Natural killer cell (primary cell): ENCODE data around the gene MAPK1. TPM values are rescaled to one million over a fixed set of nuclear protein-coding genes. Genes with fewer than 3 reads are reported as not detected.

Experiments used
- ATAC-seq, 3 donors: fragments of 150-1000 bp in 2 of 3; fragments of 200-7000 bp in 1 of 3; cut with Tn5 transposase; 1 replicate in 1 of 3; 2 replicates in 2 of 3; pipeline ENCODE4 v1.10.0; 2021; ENCODE audit warnings: mild to moderate bottlenecking in 2 of 3, moderate library complexity in 2 of 3
- DNase-seq, 2 donors: peaks; one replicate each; pipeline versions ENCODE4 v3.0.0 to v3.0.0-alpha.2; 2013 to 2021; ENCODE audit warnings: mixed read lengths in 1 of 2
- H3K27ac ChIP-seq: one replicate; pipeline ENCODE4 v1.5.1; 2013; ENCODE audit warnings: mild to moderate bottlenecking, low read length
- H3K27me3 ChIP-seq: one replicate; pipeline ENCODE4 v1.6.1; 2013; ENCODE audit warnings: low read length; ENCODE audit not compliant: control insufficient read depth, insufficient read depth
- H3K36me3 ChIP-seq: one replicate; pipeline ENCODE4 v1.6.1; 2013; ENCODE audit warnings: low read length; ENCODE audit not compliant: control insufficient read depth, insufficient read depth
- H3K4me1 ChIP-seq: one replicate; pipeline ENCODE4 v1.6.1; 2013; ENCODE audit warnings: low read length; ENCODE audit not compliant: control insufficient read depth, insufficient read depth
- H3K4me3 ChIP-seq: one replicate; pipeline ENCODE4 v1.5.1; 2013; ENCODE audit warnings: low read length
- H3K9me3 ChIP-seq: one replicate; pipeline ENCODE4 v1.6.1; 2013; ENCODE audit warnings: low read length; ENCODE audit not compliant: control insufficient read depth, insufficient read depth
- H3K27ac Mint-ChIP-seq, 2 donors: one replicate each; pipeline ENCODE4 v1.8.0; 2022; ENCODE audit warnings: mild to moderate bottlenecking in 2 of 2, mixed read lengths in 2 of 2, moderate library complexity in 1 of 2
- H3K27me3 Mint-ChIP-seq, 2 donors: one replicate each; pipeline ENCODE4 v1.8.0; 2022; ENCODE audit warnings: low read depth in 2 of 2, mixed read lengths in 2 of 2
- H3K36me3 Mint-ChIP-seq: one replicate; pipeline ENCODE4 v1.8.0; 2022; ENCODE audit warnings: mixed read lengths
- H3K4me1 Mint-ChIP-seq, 2 donors: one replicate each; pipeline ENCODE4 v1.8.0; 2022; ENCODE audit warnings: mixed read lengths in 2 of 2
- H3K4me3 Mint-ChIP-seq: one replicate; pipeline ENCODE4 v1.8.0; 2022; ENCODE audit warnings: mild to moderate bottlenecking, moderate library complexity, mixed read lengths
- H3K9me3 Mint-ChIP-seq, 2 donors: one replicate each; pipeline ENCODE4 v1.8.0; 2022; ENCODE audit warnings: mixed read lengths in 2 of 2
- WGBS: methylation state at CpG from one replicate; pipeline ENCODE4 v1.1.7; 2013; ENCODE audit warnings: missing lambda C conversion rate; ENCODE audit not compliant: insufficient coverage; 5-methylcytosine and 5-hydroxymethylcytosine counted together
- intact Hi-C: fragments of 100-400 bp; cut with micrococcal nuclease; formaldehyde crosslinking; loops from one replicate; pipeline ENCODE4 v1.14.2; 2022
- total RNA-seq, 4 donors: library from RNA; stranded (reverse); fragments of 120-200 nt in 1 of 4; gene quantifications; one replicate each; pipeline versions ENCODE4 v1.2.3 to v1.2.4, GENCODE V29; 2013 to 2022
- TF ChIP-seq, protein P1 (sequence below): fragments of 200-600 bp; IDR thresholded peaks from one replicate; pipeline ENCODE4 v1.8.0; 2022; ENCODE audit warnings: antibody characterized with exemption

Gene MAPK1
- total RNA-seq, 3 donors from 2014 or later (not counting 1 experiment from before 2014, with no cell fraction given), result 189 to 246 (median 214) TPM

DNA sequence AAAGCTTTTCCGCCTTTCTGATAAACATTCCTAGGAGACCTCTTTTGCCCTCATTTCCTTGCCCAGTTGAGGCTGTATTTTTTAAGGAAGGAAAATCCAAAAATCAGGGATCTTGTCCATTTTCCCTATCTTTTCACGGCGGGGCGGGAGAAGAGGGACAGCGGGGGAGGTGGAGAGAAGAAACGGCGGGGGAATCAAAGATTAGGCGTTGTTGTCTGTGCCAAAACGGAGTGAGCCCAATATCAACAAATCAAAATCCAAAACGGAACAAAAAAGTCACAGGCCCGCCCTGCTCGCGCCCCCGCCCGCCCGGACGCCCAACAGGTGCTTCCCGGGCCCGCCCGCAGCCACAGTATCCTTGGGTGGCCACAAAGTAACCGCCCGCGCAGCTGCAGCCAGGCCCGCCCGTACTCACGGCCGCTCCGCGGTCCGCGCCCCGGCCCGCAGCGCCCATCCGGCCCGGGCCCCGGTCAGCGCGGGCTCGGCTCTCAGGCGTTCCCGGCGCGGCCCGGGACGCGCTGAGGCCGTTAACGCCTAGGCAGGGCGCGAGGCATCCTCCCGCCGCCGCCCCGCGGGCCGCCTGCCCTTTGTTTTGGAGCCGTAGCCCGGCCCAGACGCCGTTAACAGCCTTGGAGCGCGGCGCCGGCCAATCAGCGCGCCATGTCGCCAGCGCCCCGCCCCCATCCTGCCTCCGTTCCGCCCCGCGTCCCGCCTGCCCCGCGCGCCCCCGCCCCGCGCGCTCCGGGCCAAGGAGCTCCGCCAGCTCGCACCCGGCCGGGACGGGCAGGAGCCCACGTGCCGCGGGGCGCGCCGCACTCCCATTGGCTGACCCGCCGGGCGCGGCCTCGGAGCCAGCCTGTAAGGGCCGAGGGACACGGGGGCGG is 132.0 kb downstream of the MAPK1 start, which contains the start of gene YPEL1:
Gene YPEL1 (minus strand): TSS at position 595 of the 884 bp plus-strand sequence. CDS start 25,050 bp downstream, outside the sequence.
- TF ChIP-seq, protein P1, sequence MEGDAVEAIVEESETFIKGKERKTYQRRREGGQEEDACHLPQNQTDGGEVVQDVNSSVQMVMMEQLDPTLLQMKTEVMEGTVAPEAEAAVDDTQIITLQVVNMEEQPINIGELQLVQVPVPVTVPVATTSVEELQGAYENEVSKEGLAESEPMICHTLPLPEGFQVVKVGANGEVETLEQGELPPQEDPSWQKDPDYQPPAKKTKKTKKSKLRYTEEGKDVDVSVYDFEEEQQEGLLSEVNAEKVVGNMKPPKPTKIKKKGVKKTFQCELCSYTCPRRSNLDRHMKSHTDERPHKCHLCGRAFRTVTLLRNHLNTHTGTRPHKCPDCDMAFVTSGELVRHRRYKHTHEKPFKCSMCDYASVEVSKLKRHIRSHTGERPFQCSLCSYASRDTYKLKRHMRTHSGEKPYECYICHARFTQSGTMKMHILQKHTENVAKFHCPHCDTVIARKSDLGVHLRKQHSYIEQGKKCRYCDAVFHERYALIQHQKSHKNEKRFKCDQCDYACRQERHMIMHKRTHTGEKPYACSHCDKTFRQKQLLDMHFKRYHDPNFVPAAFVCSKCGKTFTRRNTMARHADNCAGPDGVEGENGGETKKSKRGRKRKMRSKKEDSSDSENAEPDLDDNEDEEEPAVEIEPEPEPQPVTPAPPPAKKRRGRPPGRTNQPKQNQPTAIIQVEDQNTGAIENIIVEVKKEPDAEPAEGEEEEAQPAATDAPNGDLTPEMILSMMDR, result no peak

DNA sequence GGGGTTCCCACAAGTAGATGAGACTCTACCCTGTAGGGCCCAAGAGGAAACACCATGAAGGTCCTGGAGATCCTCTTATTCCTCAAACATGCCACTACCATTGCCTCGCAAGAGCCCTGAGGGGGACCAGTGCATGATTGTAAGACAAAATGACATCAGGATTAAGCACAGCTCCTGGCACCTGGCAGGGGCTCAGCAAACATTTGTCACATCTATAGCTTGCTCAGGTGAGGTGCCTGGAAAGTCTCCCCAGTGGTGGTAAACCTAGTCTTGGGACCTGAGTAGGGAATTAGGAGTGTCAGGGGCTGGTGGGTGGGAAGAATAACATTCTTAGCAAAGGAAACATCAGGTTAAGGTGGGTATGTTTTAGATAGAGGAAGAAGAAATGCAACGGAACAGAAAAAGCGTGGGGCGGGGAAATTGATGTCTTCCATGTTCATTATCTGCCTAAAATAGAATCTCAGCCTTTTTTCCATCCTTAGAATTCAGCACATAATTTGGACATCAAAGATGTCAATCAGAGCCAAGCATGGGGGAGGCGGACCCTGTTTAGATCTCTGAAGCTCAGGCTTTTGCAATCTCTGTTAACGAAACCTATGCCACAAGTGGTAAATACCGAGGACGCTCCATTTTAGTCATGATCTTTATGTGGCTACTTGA is 132.8 kb downstream of the MAPK1 start:
- H3K4me3 ChIP-seq, result peak overlapping the region; percentile 66
- no peaks in the 10 kb centered on the region for H3K9me3 ChIP-seq
- peaks cover 63% of the 10 kb centered on the region for H3K4me1 ChIP-seq
- whole genome bisulfite sequencing, result 9% methylated on average over 8 of the region's 8 CpGs
- H3K27ac ChIP-seq, result peak overlapping the region; percentile 82
- H3K4me3 Mint-ChIP-seq, result peak overlapping the region; percentile 97
- peak in 1 of 2 donors; percentile 46 for DNase-seq
- peaks cover 7% of the 10 kb centered on the region for H3K36me3 ChIP-seq
- H3K4me1 Mint-ChIP-seq, result peaks cover 64 to 66% of the 10 kb centered on the region in 2 donors
- ATAC-seq, result no peak
- H3K27me3 ChIP-seq, result no peaks in the 10 kb centered on the region
- no peaks in the 10 kb centered on the region for H3K36me3 Mint-ChIP-seq
- no peaks in the 10 kb centered on the region for H3K27me3 Mint-ChIP-seq
- TF ChIP-seq, protein P1, result no peak
- peak overlapping the region; percentile 95 to 96 for H3K27ac Mint-ChIP-seq
- intact Hi-C loops, result loop anchor here (1.0 to 2.0 kb wide), 2 partner anchors 33 to 132 kb away; partner anchors contain the start of gene MAPK1
- H3K9me3 Mint-ChIP-seq, result no peaks in the 10 kb centered on the region

More for the DNA sequence above, 132.0 kb downstream of the MAPK1 start, which contains the start of gene YPEL1:
- Histone ChIP-seq H3K4me3 (peak within 1 kb of the TSS; percentile 66), H3K27ac (peak within 1 kb of the TSS; percentile 82), H3K4me1 (peaks cover 63% of the 10 kb centered on the region), H3K9me3 (no peaks in the 10 kb centered on the region), H3K36me3 (peaks cover 6% of the 10 kb centered on the region), H3K27me3 (no peaks in the 10 kb centered on the region)
- intact Hi-C loops, result loop anchor here (1.0 to 2.0 kb wide), 2 partner anchors 32 to 131 kb away; partner anchors contain the start of gene MAPK1
- Mint-ChIP-seq H3K4me3 (peak within 1 kb of the TSS; percentile 97), H3K27me3 (no peaks in the 10 kb centered on the region), H3K9me3 (no peaks in the 10 kb centered on the region), H3K27ac (peak within 1 kb of the TSS; percentile 95 to 96), H3K4me1 (peaks cover 65 to 71% of the 10 kb centered on the region in 2 donors), H3K36me3 (no peaks in the 10 kb centered on the region)
- under 1% methylated on average over 101 of the region's 102 CpGs for WGBS
- ATAC-seq, result peak; percentile 85 to 97 (median 89)
- peak; percentile 97 to 99 for DNase-seq

DNA sequence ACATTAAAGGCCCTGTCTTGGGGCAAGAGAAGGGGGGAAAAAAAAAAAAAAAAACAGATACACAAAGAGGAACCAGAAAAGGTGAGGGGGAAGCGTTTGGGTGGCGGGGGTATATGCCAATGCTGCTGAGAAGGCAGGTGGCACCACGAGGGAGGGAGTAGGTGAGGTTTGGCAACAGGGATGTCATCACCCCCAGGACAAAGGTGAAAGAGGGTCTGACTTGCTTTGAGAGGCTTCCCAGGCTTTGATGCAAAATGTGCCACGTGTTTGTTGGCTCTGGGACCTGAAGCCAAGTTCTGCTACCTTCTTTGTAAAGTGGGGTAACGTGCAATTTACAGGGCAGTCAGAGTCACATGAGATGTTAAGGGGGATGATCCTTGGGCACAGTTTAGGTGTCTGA is 135.9 kb downstream of the MAPK1 start:
- no peaks in the 10 kb centered on the region for H3K27me3 ChIP-seq
- no peak overlapping the region for H3K27ac ChIP-seq
- Mint-ChIP-seq H3K9me3 (no peaks in the 10 kb centered on the region), H3K4me3 (peak overlapping the region; percentile 26), H3K27ac (peak overlapping the region in 1 of 2 donors; percentile 81), H3K36me3 (no peaks in the 10 kb centered on the region), H3K4me1 (peaks cover 55 to 57% of the 10 kb centered on the region in 2 donors), H3K27me3 (no peaks in the 10 kb centered on the region)
- TF ChIP-seq, protein P1, result no peak
- 60% methylated on average over 5 of the region's 5 CpGs for WGBS
- H3K4me3 ChIP-seq, result no peak overlapping the region
- H3K4me1 ChIP-seq, result peaks cover 44% of the 10 kb centered on the region
- DNase-seq (no peak), ATAC-seq (no peak)
- peaks cover 16% of the 10 kb centered on the region for H3K36me3 ChIP-seq
- intact Hi-C loops, result no loop called here
- H3K9me3 ChIP-seq, result no peaks in the 10 kb centered on the region
